ENCODE data around the gene VKORC1. TPM values are rescaled to one million over a fixed set of nuclear protein-coding genes. Genes with fewer than 3 reads are reported as not detected.
"Not testable (repeated sequence)": the region's sequence is repeated elsewhere in the genome, so short reads cannot be mapped to it uniquely, and the experiment has no call there.

The VKORC1 gene
- total RNA-seq, 1 experiment from 2014 or later, result 164 TPM

GRCh38 chr16:31107465-31107867 is 12.9 kb upstream of the VKORC1 start:
- DNase-seq (ENCODE audit: low spot score), result no peak

GRCh38 chr16:31106509-31107464 is 12.2 kb upstream of the VKORC1 start:
- DNase-seq (ENCODE audit: low spot score), result no peak

GRCh38 chr16:31105677-31106213 is 11.1 kb upstream of the VKORC1 start:
- DNase-seq (ENCODE audit: low spot score), result no peak

- not testable (repeated sequence) for DNase-seq (ENCODE audit: low spot score)
Measured at GRCh38 chr16:31100876-31101641, 6.5 kb upstream of the VKORC1 start.

GRCh38 chr16:31099860-31100638 is 5.5 kb upstream of the VKORC1 start:
- DNase-seq (ENCODE audit: low spot score), result no peak

GRCh38 chr16:31094088-31094423 is 541 bp downstream of the VKORC1 start:
- DNase-seq (ENCODE audit: low spot score), result no peak

GRCh38 chr16:31093132-31093703 is 1.4 kb downstream of the VKORC1 start:
- DNase-seq (ENCODE audit: low spot score), result peak; percentile 55

GRCh38 chr16:31092330-31092729 is 2.3 kb downstream of the VKORC1 start:
- no peak for DNase-seq (ENCODE audit: low spot score)

GRCh38 chr16:31090540-31090939 is 4.1 kb downstream of the VKORC1 start:
- DNase-seq (ENCODE audit: low spot score), result peak; percentile 53

GRCh38 chr16:31089199-31089598 is 5.4 kb downstream of the VKORC1 start:
- DNase-seq (ENCODE audit: low spot score), result no peak

- DNase-seq (ENCODE audit: low spot score), result no peak
Measured at GRCh38 chr16:31088459-31089183, 6.0 kb downstream of the VKORC1 start, which contains the start of gene PRSS53. Gene PRSS53 (minus strand): TSS chr16:31088943. CDS start chr16:31088809, 134 bp downstream.

GRCh38 chr16:31087971-31088370 is 6.6 kb downstream of the VKORC1 start:
- DNase-seq (ENCODE audit: low spot score), result no peak

GRCh38 chr16:31087481-31087880 is 7.1 kb downstream of the VKORC1 start:
- no peak for DNase-seq (ENCODE audit: low spot score)

GRCh38 chr16:31086629-31086906 is 8.0 kb downstream of the VKORC1 start:
- DNase-seq (ENCODE audit: low spot score), result no peak

- DNase-seq (ENCODE audit: low spot score), result no peak
Measured at GRCh38 chr16:31085873-31086628, 8.5 kb downstream of the VKORC1 start.

GRCh38 chr16:31085411-31085810 is 9.2 kb downstream of the VKORC1 start:
- no peak for DNase-seq (ENCODE audit: low spot score)

- DNase-seq (ENCODE audit: low spot score), result no peak
Measured at GRCh38 chr16:31084584-31085302, 9.9 kb downstream of the VKORC1 start.

- no peak for DNase-seq (ENCODE audit: low spot score)
Measured at GRCh38 chr16:31083981-31084380, 10.6 kb downstream of the VKORC1 start.

- DNase-seq (ENCODE audit: low spot score), result no peak
Measured at GRCh38 chr16:31083556-31083955, 11.0 kb downstream of the VKORC1 start.

All from A172 (cell line).